A673 (cell line): ENCODE results near the gene NT5C2.

Experiments used
- CTCF ChIP-seq: fragments of 300-800, 200-600 bp; sonication (generic); conservative IDR thresholded peaks from 2 replicates; pipeline ENCODE4 v1.5.1; 2017; ENCODE audit warnings: low read depth, mild to moderate bottlenecking, antibody characterized with exemption, low read length, moderate library complexity, mixed read lengths
- EZH2 ChIP-seq: fragments of 200-600 bp; sonication (generic); IDR thresholded peaks from 2 replicates; pipeline ENCODE4 v1.6.1; 2017; ENCODE audit warnings: borderline replicate concordance, low read depth, mild to moderate bottlenecking, mixed read lengths, antibody characterized with exemption, low read length; ENCODE audit not compliant: poor library complexity, severe bottlenecking

DNA sequence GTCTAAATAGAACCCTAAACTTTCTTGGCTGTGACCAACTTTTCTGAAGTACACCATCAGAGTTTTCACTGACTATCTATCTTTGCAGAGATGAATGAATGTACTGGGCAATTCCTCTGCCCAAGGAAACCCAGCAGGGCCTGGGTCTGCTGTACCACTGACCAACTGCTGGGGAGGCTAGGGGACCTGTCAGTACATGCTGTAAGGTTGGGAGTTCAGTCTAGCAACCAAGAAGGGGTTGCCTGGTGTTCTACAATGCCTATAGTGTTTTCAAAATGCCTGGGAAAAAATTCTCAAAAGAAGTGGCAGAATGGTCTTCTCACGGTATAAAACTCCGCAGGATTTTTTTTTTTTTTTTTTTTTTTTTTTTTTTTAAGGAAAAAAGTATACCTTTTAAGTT, 106.3 kb downstream of the NT5C2 start:
- no peak for TF ChIP-seq CTCF
- no peak for TF ChIP-seq EZH2
